ENCODE data around the gene SPN.
"Not testable (repeated sequence)": the region's sequence is repeated elsewhere in the genome, so short reads cannot be mapped to it uniquely, and the experiment has no call there.

Gene SPN

DNA sequence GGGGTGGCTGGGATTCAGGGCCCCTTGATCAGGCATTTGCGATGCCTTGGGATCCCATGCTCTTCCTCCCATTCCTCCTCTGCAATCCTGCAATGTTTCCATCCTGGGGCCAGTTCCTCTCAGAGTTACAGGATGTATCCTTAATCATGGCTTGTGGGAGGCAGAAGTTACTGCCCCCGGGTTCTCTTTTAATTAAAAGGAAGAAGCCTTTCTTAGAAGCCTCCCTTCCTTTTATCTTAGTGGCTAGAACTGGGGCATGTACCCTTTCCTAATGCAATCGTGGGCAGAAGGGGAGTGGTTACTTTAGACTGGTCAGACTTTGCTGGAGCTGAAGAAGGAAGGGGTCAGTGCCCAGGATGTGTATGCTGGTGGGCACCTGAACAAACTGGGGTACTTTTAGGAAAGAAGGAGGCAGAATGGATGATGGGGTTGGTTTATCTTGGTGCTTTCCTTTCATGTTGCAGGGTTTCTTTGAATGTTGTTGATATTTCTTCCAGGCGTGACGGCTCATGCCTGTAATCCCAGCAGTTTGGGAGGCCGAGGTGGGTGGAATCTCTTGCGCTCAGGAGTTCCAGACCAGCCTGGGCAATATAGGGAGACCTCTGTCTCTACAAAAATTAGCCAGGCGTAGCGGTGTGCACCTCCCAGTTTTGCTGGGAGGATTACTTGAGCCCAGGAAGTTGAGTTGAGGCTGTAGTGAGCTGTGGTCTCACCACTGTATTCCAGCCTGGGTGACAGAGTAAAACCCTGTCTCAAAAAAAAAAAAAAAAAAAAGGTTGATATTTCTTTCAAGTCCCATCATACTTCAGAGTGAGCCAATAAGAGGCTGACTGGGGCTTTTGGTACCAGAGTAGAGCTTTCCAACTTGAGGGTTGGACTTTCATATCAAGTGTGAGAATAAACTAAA lies 13.2 kb upstream of the SPN start:
- no peak for DNase-seq

GRCh38 chr16:29650771-29651170 lies 12.3 kb upstream of the SPN start:
- DNase-seq = no peak

GRCh38 chr16:29651774-29652349 lies 11.2 kb upstream of the SPN start:
- DNase-seq = no peak

DNA sequence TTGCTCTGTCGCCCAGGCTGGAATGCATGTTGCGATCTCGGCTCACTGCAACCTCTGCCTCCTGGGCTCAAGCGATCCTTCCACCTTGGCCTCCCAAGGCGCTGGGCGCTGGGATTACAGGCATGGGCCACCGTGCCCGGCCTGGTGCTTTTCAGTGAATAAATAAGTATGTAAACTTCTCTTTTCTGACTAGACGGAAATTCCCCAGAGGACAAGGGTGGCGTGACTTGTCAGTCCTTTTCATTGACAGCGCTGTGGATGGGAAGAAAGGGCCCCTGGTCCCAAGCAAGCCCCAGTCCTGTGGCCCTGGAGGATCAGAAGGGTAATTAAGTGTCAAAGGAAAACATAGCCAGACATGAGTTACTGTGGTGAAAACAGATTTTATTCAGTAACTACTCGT lies 9.6 kb upstream of the SPN start:
- DNase-seq = no peak

DNA sequence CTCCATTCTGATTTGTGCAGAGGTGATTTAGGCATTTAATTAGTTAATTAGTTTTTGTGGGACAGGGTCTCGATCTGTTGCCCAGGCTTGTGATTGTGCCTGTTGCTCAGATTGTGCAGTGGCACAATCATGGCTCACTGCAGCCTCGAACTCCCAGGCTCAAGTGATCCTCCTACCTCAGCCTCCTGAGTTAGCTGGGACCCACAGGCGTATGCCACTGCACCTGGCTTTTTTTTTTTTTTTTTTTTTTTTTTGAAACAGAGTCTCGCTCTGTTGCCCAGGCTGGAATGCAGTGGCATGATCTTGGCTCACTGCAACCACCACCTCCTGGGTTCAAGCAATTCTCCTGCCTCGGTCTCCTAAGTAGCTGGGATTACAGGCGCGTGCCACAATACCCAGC lies 9.2 kb upstream of the SPN start:
- not testable (repeated sequence) for DNase-seq

- no peak for DNase-seq
These were observed 6.1 kb upstream of the SPN start for GRCh38 chr16:29656688-29657523.

DNA sequence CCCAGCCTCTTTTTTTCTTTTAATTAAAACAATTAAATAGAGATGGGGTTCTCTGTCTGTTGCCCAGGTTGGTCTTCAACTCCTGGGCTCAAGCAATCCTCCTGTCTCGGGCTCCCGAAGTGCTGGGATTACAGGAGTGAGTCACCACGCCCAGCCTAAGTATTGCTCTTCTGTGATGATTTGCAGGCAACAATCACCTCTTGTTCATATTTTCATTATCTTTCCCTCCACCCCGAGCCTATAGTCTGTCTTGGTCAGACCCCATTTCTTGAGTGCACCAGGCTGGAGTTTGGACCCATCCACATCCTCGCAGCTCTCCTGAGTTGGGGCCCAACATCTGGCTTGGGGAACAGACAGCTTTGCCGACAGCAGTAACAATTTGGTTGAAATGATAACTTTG lies 4.3 kb upstream of the SPN start:
- DNase-seq = no peak

DNA sequence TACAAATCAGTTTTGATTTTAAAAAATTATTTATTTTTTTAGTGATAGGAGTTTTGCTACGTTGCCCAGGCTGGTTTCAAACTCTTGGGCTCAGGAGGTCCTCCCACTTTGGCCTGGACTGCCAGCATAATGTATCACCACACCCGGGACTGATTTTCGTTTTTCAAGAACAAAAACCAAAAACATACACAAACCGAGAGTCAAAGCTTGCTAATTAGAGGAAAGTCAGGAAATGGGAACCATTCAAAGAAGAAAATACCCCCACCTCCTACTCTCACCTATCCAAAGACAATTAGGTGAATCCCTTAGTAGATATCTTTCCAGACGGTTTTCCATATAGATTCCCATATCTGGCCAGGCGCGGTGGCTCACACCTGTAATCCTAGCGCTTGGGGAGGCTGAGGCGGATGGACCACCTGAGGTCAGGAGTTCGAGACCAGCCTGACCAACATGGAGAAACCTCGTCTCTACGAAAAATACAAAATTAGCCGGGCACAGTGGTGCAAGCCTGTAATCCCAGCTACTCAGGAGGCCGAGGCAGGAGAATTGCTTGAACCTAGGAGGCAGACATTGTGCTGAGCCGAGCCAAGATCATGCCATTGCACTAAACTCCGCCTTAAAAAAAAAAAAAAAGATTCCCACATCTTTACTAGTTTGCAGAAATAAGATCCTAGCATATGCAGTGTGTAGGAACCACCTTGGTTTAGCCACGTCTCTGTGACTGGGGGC lies 883 bp upstream of the SPN start:
- no peak for DNase-seq

GRCh38 chr16:29662729-29663015 lies 375 bp upstream of the SPN start:
- DNase-seq = peak; percentile 75

GRCh38 chr16:29663807-29664090 lies 702 bp downstream of the SPN start:
- no peak for DNase-seq

DNA sequence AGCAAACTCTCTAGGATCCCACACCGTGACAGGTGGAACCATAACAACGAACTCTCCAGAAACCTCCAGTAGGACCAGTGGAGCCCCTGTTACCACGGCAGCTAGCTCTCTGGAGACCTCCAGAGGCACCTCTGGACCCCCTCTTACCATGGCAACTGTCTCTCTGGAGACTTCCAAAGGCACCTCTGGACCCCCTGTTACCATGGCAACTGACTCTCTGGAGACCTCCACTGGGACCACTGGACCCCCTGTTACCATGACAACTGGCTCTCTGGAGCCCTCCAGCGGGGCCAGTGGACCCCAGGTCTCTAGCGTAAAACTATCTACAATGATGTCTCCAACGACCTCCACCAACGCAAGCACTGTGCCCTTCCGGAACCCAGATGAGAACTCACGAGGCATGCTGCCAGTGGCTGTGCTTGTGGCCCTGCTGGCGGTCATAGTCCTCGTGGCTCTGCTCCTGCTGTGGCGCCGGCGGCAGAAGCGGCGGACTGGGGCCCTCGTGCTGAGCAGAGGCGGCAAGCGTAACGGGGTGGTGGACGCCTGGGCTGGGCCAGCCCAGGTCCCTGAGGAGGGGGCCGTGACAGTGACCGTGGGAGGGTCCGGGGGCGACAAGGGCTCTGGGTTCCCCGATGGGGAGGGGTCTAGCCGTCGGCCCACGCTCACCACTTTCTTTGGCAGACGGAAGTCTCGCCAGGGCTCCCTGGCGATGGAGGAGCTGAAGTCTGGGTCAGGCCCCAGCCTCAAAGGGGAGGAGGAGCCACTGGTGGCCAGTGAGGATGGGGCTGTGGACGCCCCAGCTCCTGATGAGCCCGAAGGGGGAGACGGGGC lies 1.3 kb downstream of the SPN start:
- no peak for DNase-seq

- no peak for DNase-seq
These were observed 2.4 kb downstream of the SPN start for GRCh38 chr16:29665294-29666077.

GRCh38 chr16:29667322-29667610 lies 4.2 kb downstream of the SPN start:
- DNase-seq = not testable (repeated sequence)

- no peak for DNase-seq
These were observed 4.7 kb downstream of the SPN start for GRCh38 chr16:29667755-29668154.

DNA sequence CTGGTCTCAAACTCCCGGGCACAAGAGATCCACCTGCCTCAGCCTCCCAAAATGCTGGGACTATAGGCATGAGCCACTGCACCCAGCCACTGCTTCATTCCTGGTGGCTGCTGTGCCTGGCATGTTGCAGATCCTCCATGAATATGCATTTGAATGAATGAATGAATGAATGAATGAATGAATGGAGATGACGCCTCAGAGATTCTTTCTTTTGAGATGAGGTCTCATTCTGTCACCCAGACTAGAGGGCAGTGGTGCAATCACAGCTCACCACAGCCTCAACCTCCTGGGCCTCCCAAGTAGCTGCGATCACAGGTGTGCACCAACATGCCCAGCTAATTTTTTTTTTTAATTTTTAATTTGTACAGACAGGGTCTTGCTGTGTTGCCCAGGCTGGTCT lies 5.2 kb downstream of the SPN start:
- DNase-seq = no peak

DNA sequence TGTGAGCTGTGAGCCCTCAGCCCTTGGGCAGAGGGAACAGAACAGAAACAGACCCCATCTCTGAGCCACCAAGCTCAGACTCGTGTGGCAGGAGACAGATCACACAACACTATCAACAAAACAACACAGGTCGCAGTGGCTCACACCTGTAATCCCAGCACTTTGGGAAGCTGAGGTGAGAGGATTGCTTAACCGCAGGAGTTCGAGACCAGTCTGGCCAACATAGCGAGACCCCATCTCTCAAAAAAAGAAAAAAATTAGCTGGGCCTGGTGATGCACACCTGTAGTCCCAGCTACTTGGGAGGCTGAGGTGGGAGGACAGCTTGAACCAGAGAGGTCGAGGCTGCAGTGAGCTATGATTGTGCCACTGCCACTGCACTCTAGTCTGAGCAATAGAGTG lies 10.5 kb downstream of the SPN start:
- no peak for DNase-seq

DNA sequence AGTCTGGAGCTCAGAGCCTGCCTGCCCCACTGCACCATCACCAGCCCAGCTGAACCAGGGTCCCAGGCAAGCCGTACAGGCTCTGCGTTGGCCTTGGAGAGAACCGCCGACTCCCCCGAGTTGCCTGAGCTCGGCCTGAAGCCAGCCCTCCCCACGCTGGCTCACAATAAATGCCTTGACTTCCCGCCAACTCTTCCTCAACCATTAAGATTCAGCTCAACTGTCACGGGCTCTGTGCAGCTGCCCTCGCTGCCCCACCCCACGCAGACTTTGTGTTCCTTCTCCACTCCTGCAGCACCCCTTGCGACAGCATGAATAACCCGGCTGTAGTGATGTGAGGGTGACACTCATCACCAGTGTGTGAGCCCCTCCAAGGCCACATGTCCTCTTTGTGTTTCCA lies 11.1 kb downstream of the SPN start:
- DNase-seq = no peak

- peak; percentile 36 for DNase-seq
These were observed 13.0 kb downstream of the SPN start for GRCh38 chr16:29675811-29676643.

- no peak for DNase-seq
These were observed 14.1 kb downstream of the SPN start for GRCh38 chr16:29676989-29677785.

DNA sequence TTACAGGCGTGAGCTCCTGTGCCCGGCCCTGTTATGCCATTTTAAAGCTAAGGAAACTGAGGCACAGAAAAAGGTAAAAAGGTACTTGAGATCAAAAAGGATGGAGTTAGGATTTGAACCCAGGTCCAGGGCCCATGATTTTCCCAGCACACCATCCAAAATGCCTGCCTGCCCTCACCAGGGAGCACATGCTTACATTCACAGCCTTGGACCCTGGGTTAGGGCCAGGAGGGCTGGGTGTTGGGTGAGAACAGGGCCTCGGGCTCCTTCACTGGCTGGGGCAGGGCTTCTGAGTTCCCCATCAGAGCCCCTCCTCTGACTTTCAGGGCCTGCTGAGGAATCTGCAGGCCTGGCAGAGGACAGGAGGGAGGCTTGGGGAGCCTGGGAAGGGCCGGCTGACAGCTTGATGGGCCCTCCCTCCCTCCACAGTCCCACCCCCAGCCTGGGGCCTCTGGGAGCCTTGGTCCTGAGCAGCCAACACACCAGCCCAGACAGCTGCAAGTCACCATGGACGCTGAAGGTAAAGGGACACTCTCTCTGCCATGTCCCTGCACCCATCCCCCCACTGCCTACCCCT lies 15.7 kb downstream of the SPN start, which contains the start of gene QPRT:
TSS of gene QPRT (plus strand) at position 490 of the 577 bp plus-strand sequence. CDS start at position 508, 18 bp downstream.
- peak; percentile 27 for DNase-seq

Measured in GDM1 (cell line).